GM19455 (cell line): ENCODE results near the gene TBXAS1.

Source experiments
- ATAC-seq: cut with Tn5 transposase; IDR thresholded peaks from one replicate; pipeline ENCODE4 v1.9.1; 2021; ENCODE audit not compliant: unreplicated experiment

Gene TBXAS1

GRCh38 chr7:140018125-140019043 is 189.3 kb downstream of the TBXAS1 start:
- ATAC-seq = no peak

DNA sequence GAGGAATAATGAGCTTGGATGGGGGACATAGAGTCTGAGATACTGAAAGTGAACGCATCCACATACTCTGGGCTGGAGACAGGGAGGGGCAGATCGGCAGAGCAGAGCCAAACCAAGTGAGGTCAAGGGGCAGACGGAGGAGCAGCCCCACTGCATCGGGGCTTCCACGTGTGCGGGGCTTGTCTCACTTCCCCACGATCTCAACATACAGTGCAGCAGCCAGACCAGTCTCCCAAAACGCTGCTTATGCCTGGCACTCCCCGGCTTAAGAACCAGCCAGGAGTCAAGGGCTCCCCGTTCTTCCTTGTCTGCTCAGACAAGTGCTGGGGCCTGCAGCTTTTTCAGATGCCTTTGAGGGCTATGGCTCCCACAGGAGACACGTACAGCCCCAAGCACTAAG is 190.1 kb downstream of the TBXAS1 start:
- ATAC-seq = no peak

DNA sequence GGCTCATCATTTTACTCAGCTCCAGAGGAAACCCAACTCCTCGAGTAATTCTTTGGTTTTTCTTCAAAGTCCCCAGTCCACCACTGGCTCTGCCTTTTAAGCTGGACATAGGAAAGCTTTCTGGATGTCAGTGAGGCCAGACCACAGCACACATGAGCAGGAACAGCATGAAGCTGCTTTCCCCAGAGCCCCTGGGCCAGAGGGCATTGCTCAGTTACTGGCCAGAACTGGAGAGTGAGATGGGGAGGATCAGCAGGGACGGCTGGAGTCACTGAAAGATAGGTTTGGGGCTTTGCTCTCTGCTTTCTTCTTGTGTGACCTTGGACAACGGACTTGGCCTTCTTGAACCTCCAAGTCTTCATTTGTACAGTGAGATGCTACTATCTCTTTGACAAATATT is 190.5 kb downstream of the TBXAS1 start:
- ATAC-seq = no peak

GRCh38 chr7:140021603-140022002 is 192.5 kb downstream of the TBXAS1 start:
- ATAC-seq = no peak

DNA sequence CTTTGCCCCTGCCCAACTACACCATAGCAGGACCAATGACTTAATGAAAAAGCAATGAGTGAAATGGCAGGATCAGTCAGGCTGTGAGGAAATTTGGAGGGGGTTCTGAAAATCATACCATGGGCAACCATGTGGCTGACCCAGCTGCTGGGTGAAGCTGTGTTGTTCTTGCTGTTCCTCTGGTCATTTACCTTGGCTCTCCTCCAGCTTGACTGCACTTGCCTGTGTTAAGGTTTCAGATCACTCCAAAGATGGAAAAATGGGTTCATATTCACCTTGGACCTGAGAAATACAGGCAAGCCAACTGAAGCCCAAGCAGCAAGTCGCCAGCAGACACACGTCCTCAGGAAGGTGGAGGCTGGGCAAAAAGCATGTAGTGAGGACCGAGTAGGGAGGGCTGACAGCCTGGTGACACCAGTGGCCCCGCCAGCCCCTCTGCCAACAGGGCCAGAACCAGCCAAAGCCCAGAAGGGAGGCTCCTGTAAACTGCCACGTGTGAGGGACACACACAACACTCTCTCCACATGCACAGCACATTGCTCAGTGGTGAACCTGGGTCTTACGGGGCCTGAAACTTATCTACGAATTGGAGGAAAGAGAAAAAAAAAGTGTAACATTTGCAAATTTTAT is 193.6 kb downstream of the TBXAS1 start:
- ATAC-seq = no peak

GRCh38 chr7:140023728-140024127 is 194.7 kb downstream of the TBXAS1 start:
- no peak for ATAC-seq

- no peak for ATAC-seq
These were observed 195.5 kb downstream of the TBXAS1 start for GRCh38 chr7:140024585-140024984.

DNA sequence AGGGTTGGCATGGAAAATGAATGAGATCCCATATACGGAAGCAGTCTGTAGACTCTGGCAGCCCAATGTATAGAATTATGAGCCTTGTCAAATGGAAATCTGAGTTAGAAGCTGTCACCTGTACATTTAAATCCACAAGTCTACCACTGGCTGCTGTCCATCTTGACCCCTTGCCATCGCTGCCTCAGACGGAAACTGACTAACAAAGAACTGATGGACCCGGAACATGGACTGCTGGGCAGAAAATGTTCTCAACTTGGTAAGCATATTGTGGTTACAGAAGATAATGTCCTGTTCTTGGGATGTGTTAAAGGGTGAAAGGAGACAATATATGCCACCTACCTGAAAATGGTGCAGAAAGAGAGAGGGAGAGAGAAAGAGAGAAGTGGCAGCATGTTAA is 196.2 kb downstream of the TBXAS1 start:
- no peak for ATAC-seq

DNA sequence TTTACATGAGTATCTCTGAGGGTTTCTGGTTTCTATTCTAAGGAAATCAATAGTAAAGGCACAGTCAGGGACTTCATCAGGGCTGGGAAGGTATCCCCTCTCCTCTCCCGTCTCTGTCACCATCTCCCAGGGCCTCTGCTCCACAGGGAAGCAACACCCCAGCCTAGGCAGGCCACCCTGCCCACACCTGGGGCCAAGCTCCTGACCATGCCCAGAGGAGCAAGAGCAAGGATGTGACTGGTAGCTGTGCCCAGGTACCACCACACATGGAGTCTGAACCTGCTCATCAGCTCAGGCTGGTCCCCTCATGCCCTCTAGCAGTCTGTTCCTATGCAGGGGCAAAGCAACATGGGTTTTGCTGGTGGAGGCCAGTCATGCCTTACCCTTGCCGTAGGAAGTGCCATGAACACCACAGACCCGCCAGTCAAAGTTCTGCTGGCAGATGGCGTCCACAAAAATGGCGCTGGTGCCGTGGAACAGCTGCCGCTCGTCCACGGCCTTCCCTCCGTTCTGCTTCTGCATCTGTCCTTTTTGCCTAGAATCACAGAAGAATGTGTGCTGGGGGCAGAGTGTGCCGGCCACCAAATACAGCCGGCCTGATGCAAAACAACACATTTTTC is 196.9 kb downstream of the TBXAS1 start:
- no peak for ATAC-seq

GRCh38 chr7:140026935-140027334 is 197.9 kb downstream of the TBXAS1 start:
- no peak for ATAC-seq

DNA sequence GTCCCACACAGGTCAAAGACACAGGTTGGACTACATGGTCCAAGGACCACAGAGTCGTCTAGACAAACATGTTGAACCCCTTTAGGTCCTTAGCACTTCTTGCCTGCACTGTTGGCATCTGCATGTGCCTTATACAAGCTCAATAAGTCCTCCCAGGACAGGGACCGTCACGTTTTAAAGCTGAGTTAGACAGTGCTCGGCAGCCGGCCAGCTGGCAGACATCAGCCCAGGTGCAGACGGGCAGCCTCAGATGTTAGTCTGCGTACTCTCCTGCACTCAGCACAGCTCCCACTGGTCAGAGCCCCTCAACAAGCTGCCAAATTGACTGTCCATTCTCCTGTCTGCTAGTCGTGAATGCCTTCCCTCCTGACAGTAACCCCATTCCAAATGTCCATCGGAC is 198.8 kb downstream of the TBXAS1 start:
- ATAC-seq = no peak

GRCh38 chr7:140028311-140028710 is 199.2 kb downstream of the TBXAS1 start:
- ATAC-seq = no peak

- ATAC-seq = no peak
These were observed 200.0 kb downstream of the TBXAS1 start for GRCh38 chr7:140029072-140029471.

- ATAC-seq = no peak
These were observed 202.3 kb downstream of the TBXAS1 start for GRCh38 chr7:140031364-140031763.

GRCh38 chr7:140033036-140033435 is 204.0 kb downstream of the TBXAS1 start:
- no peak for ATAC-seq

DNA sequence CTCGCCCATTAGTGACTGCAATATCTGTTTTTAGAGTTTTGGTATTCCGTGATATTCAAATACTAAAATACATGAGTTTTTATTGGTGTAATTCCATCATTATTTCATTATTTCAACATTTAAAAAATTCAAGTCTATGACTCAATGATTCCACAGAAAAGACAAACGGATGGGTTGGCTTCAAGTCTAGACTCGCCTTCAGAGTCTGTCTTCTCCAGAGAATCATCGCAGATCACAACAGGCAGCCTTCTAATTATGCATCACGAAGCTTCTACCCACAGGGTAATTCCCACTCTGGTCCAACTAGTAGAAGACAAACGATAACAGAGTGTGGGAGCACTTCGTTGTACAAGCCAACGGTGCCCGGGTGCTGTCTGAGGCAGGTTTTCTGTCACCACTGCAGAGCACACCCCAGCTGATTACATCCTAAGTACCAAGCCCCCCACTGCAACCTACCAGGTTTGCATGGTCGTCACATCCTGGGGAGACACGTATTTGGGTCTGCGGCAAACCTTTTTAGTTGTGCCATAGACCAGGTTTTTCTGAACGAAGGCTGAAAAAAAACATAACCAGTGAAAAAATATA is 204.8 kb downstream of the TBXAS1 start:
- ATAC-seq = no peak

GRCh38 chr7:140034421-140034820 is 205.4 kb downstream of the TBXAS1 start:
- ATAC-seq = no peak

- no peak for ATAC-seq
These were observed 206.5 kb downstream of the TBXAS1 start for GRCh38 chr7:140035400-140036223.

- ATAC-seq = no peak
These were observed 207.3 kb downstream of the TBXAS1 start for GRCh38 chr7:140036224-140036962.

DNA sequence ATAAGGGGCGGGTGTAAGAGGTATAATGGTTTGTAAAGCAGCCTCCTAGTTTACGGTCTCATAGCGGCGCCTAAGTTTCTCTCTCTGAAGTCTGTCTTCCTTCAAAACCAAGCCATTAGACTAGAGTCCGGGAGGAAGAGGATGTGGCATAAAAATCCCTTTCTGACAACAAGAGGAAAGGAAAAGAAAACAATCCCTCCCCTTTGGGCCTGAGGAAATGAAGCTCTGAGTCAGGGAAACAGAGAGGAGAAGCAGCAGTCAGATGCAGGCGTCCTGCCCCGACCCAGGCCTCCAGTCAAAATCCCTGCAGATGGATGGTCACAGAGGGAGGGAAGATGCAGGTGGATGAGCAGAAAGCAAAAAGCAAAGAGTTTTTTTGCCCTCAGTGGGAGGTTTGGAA is 210.0 kb downstream of the TBXAS1 start:
- no peak for ATAC-seq
